ENCODE results near the gene COL4A1. TPM values are rescaled to one million over a fixed set of nuclear protein-coding genes. Genes with fewer than 3 reads are reported as not detected.

COL4A1 gene
- total RNA-seq, 1 experiment from 2014 or later, result 591 TPM

DNA sequence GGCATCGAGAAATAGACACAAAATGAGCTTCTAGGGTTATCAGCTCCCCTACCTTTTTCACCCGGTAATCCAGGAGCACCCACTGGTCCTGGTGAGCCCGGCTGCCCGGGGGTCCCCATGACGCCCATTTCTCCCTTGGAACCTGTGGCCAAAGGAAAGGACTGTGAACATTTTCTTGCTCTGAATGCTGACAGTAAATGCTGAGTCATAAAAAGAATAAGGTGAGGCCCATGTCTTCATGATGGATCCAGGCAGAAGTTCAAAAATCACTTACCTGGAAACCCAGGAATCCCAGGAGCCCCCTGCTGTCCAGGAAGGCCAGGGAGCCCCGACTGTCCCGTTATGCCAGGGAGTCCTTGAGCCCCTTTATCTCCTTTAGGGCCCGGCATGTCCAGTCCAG is 129.2 kb downstream of the COL4A1 start:
- Histone ChIP-seq H3K27me3 (replicated peaks) (no peaks in the 10 kb centered on the region), H3K27ac (no peak overlapping the region), H3K36me3 (peaks cover 88% of the 10 kb centered on the region), H3K4me3 (no peak overlapping the region), H3K9me3 (replicated peaks) (no peaks in the 10 kb centered on the region), H3K4me1 (replicated peaks) (no peaks in the 10 kb centered on the region; the same call in 1 of the 2 replicates)
- no peak for DNase-seq (ENCODE audit: low read depth in 1 of 2, low spot score in 2 of 2)

DNA sequence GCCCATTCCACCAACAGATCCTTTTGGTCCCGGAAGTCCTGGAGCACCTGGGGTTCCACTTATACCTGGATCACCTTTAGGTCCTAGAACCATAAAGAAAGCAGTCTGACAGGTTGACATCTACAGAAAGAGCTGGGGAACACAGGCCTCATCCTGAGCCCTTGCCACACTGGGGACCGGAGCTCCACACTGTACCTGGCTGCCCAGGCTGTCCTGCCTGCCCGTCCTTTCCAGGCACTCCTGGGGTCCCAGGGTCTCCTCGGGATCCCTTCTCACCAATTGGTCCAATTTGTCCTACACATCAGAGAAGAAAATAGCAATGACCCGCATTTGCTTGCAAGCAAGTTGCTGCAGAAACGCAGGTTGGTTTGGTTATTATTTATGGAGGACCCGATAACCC is 130.5 kb downstream of the COL4A1 start:
- H3K36me3 ChIP-seq, result peaks cover 88% of the 10 kb centered on the region
- H3K4me1 ChIP-seq (replicated peaks), result no peaks in the 10 kb centered on the region
- DNase-seq (ENCODE audit: low read depth in 1 of 2, low spot score in 2 of 2), result no peak
- no peaks in the 10 kb centered on the region for H3K27me3 ChIP-seq (replicated peaks)
- no peak overlapping the region for H3K27ac ChIP-seq
- no peak overlapping the region for H3K4me3 ChIP-seq
- no peaks in the 10 kb centered on the region for H3K9me3 ChIP-seq (replicated peaks)

DNA sequence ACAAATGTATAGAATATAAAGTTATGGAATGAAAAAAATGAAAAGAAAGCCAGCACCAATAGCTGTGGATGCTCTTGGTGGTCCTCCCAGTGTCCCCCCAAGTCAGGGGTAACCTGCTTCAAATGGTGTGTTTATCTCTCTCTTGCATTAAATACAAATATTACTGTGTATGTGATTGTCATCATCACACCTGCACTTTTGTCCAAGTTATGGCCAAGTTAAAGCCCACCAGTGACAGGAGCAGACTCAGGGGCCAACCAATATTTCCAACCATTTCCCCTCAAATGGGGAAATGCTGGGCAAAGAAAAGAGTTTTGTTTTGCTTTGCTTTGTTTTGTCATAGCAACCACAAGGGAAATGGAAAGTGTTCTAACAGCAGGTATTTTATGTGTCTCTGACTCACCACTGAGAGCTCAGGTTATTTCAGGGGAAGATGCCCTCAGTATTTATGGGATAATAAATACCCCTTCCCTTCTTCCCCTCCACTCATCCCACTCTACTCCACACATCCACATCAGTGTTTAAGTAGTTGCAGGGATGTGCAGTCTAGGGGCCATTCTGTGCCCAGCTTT is 133.6 kb downstream of the COL4A1 start:
- Histone ChIP-seq H3K27me3 (replicated peaks) (no peaks in the 10 kb centered on the region), H3K9me3 (replicated peaks) (no peaks in the 10 kb centered on the region), H3K27ac (no peak overlapping the region), H3K36me3 (peaks cover 91% of the 10 kb centered on the region), H3K4me1 (replicated peaks) (no peaks in the 10 kb centered on the region), H3K4me3 (no peak overlapping the region)
- DNase-seq (ENCODE audit: low read depth in 1 of 2, low spot score in 2 of 2), result no peak

DNA sequence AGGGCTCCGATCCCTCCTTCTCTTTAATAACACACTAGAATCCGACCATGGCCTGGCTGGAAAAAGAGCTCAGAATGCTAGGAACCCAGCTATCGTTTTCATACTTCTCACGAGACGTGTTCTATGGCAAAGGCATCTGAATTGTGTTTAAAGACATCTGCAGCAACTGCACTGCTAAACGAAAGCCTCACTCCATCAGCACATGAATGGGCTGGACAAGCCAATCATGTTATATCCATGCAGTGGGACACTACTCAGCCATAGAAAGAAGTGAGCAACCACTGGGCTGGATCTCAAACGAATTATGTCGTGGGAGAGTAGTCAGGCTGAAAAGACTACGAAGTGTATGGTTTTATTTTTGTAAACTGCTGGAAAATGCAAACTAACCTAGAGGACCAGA is 136.1 kb downstream of the COL4A1 start:
- Histone ChIP-seq H3K4me1 (replicated peaks) (no peaks in the 10 kb centered on the region), H3K9me3 (replicated peaks) (no peaks in the 10 kb centered on the region), H3K27me3 (replicated peaks) (no peaks in the 10 kb centered on the region), H3K27ac (no peak overlapping the region), H3K4me3 (no peak overlapping the region), H3K36me3 (peaks cover 91% of the 10 kb centered on the region)
- DNase-seq (ENCODE audit: low read depth in 1 of 2, low spot score in 2 of 2), result no peak

DNA sequence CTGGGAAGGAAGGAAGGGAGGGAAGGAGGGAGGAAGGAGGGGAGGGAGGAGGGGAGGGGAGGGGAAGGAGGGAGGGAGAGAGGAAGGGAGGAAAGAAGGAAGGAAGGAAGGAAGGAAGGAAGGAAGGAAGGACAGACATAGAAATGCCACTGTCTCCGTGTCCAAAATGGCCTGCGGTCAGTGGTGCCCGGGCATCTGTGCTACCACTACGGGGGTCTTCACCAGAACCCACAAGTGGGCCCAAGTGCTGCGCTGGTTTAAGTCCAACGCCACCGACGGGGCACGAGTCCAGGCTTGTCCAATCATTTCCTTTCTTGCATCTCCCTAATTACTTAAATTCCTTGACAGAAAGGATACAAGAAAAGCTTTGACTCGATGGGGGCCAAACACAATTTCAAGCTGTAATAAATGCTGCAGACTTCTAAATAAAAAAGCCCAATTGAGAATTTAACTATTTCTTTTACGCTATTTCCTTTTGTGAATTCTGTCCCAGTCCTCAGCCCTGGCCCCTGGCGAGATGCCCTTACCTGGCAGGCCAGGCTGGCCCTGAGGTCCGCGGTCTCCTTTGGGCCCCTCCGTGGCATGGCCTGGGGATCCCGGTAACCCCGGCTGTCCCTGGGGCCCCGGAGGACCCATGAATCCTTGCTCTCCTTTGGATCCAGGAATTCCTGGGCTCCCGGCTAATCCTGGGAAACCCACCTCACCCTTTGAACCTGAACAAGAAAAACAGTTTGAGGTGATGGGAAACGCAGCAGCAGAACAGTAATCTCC is 136.8 kb downstream of the COL4A1 start:
- Histone ChIP-seq H3K27ac (no peak overlapping the region), H3K27me3 (replicated peaks) (no peaks in the 10 kb centered on the region), H3K36me3 (peaks cover 84% of the 10 kb centered on the region), H3K4me3 (no peak overlapping the region), H3K9me3 (replicated peaks) (no peaks in the 10 kb centered on the region), H3K4me1 (replicated peaks) (no peaks in the 10 kb centered on the region)
- no peak for DNase-seq (ENCODE audit: low read depth in 1 of 2, low spot score in 2 of 2)

DNA sequence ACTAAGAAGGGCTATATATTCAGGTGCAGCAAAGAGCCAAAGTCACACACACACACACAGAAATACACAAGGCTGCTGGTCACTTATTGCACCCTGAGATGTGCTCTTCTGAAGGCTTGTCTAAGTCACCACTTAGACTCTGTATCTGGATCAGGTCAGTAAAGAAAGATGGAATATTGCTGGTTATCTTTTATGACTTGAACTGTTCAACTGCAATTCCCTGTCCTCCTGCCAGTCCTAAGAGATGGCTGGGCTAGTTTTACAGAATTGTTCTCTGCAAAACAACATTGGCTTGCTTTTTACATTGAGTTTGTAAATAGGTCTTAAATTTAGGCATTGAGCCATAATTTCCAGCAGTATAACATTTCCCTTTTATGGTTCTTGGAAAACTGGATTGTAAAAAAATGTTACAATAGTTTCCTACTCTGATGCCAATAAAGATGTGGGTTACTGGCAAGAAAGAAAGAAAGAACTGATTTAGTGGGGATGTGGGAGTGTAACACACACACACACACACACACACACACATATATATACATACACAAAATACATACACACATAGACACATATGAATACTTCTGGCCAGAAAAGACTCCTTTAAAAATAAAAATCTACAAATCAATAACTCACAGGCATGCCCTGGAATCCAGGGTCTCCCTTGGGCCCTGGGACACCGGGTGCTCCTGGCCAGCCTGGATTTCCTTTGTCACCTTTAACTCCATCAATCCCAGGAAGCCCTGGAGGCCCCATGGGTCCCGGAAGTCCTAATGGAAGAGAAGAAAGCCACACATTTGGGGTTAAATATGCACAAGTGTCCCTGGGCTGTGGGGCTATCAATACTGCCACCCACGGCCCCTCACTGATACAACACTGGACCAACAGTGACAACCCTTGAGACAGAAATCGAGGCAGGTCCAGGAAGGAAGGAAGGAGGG is 137.7 kb downstream of the COL4A1 start:
- H3K36me3 ChIP-seq, result peaks cover 84% of the 10 kb centered on the region
- DNase-seq (ENCODE audit: low read depth in 1 of 2, low spot score in 2 of 2), result no peak
- H3K27me3 ChIP-seq (replicated peaks), result no peaks in the 10 kb centered on the region

DNA sequence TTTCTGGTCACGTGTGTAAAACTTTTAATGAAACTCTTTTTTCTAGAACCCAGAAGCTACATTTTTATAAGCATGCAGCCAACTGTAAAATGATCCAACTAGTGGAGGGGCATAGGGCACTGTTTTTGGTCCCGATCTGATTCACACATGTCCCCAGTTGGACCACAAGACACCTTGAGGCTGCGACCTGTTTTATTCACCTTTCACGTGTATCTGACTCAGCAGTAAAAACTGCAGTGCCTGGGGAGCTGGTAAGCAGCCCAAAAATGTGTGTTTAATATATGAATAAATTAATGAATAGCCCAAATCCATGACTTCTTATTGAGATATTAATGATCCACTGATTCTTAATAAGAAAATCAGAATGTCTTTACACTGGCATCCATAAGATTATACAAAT is 140.4 kb downstream of the COL4A1 start:
- Histone ChIP-seq H3K9me3 (replicated peaks) (no peaks in the 10 kb centered on the region), H3K4me1 (replicated peaks) (no peaks in the 10 kb centered on the region), H3K27me3 (replicated peaks) (no peaks in the 10 kb centered on the region), H3K36me3 (peaks cover 82% of the 10 kb centered on the region), H3K4me3 (no peak overlapping the region), H3K27ac (no peak overlapping the region)
- DNase-seq (ENCODE audit: low read depth in 1 of 2, low spot score in 2 of 2), result no peak

More for the DNA sequence above, 137.7 kb downstream of the COL4A1 start:
- Histone ChIP-seq H3K27ac (no peak overlapping the region), H3K9me3 (replicated peaks) (no peaks in the 10 kb centered on the region), H3K4me1 (replicated peaks) (no peaks in the 10 kb centered on the region), H3K4me3 (no peak overlapping the region)

DNA sequence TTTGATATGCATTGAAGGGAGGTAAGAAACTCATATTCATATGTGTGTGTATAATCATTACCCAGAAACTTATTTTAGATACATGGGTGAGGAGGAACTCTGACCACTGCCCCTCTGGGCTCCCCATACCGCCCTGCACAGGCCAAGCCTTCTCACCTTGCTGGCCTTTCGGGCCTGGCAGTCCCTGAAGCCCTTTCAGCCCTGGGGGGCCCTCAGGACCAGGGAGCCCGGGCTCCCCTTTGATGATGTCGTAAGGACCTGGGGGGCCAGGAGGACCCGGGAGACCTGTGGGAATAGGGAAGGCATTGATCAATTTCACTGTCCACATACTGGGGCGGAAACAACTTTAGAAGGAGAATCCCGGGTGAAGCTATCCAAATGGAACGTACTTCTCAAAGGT is 142.3 kb downstream of the COL4A1 start:
- DNase-seq (ENCODE audit: low read depth in 1 of 2, low spot score in 2 of 2), result no peak
- H3K27ac ChIP-seq, result no peak overlapping the region
- H3K27me3 ChIP-seq (replicated peaks), result no peaks in the 10 kb centered on the region
- H3K4me1 ChIP-seq (replicated peaks), result no peaks in the 10 kb centered on the region
- peaks cover 84% of the 10 kb centered on the region for H3K36me3 ChIP-seq
- no peaks in the 10 kb centered on the region for H3K9me3 ChIP-seq (replicated peaks)
- H3K4me3 ChIP-seq, result no peak overlapping the region

DNA sequence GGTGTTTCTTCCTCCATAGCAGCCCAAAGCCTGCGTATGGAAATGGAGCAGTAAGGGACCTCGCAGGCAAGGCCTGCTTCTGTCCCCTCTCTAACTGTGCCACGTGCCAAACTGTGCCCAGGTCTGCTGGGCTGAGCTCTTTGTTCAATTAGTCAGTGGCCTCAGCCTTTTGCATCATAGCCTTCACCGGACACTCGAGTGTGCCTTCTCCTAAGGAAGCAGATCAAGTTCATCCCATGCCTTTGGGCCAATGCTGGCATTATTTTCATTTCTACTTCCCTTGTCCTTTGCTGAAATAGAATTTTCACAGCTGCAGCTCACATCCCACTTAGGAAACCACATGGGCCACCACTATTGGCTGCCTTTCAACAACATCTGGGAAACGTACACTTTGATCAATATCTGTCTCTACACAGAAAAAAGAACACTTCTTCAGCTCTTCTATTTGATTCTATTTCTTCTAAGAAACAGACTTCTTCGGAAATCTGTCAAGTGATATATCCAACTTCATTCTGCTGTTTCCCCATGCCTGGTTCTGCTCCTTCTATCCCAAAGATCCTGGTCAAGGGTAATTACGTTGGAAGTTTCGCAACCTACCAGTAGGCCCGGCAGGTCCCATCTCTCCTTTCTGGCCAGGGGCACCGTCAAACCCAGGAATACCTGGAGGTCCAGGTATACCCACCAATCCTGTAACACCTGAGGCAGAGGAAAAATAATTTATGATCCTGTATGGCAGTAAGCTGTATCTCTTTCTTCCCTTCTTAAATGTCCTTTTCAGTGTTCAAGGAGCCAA is 143.9 kb downstream of the COL4A1 start:
- no peak overlapping the region for H3K4me3 ChIP-seq
- no peaks in the 10 kb centered on the region for H3K9me3 ChIP-seq (replicated peaks)
- H3K36me3 ChIP-seq, result peaks cover 86% of the 10 kb centered on the region
- H3K27me3 ChIP-seq (replicated peaks), result no peaks in the 10 kb centered on the region
- DNase-seq (ENCODE audit: low read depth in 1 of 2, low spot score in 2 of 2), result no peak
- H3K4me1 ChIP-seq (replicated peaks), result no peaks in the 10 kb centered on the region
- no peak overlapping the region for H3K27ac ChIP-seq

DNA sequence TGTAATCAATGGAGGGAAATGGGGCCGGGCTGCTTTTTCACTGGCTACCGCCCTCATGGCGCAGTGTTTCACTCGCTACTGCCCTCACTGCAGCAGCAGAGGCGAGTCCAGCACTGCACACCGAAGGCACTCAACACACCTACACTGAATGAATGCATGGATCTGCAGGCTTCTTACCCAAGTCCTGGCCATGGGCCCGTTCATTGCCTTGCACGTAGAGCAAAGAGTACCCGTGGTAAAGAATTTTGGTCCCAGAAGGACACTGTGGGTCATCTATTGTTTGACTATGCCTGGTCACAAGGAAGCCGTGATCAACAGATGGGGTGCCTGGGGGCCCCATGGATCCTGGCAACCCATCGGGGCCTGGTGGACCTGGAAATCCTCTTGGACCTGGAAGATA is 144.9 kb downstream of the COL4A1 start:
- H3K4me1 ChIP-seq (replicated peaks), result no peaks in the 10 kb centered on the region
- H3K9me3 ChIP-seq (replicated peaks), result no peaks in the 10 kb centered on the region
- H3K27me3 ChIP-seq (replicated peaks), result no peaks in the 10 kb centered on the region
- no peak overlapping the region for H3K4me3 ChIP-seq
- H3K27ac ChIP-seq, result no peak overlapping the region
- DNase-seq (ENCODE audit: low read depth in 1 of 2, low spot score in 2 of 2), result no peak
- H3K36me3 ChIP-seq, result peaks cover 86% of the 10 kb centered on the region

DNA sequence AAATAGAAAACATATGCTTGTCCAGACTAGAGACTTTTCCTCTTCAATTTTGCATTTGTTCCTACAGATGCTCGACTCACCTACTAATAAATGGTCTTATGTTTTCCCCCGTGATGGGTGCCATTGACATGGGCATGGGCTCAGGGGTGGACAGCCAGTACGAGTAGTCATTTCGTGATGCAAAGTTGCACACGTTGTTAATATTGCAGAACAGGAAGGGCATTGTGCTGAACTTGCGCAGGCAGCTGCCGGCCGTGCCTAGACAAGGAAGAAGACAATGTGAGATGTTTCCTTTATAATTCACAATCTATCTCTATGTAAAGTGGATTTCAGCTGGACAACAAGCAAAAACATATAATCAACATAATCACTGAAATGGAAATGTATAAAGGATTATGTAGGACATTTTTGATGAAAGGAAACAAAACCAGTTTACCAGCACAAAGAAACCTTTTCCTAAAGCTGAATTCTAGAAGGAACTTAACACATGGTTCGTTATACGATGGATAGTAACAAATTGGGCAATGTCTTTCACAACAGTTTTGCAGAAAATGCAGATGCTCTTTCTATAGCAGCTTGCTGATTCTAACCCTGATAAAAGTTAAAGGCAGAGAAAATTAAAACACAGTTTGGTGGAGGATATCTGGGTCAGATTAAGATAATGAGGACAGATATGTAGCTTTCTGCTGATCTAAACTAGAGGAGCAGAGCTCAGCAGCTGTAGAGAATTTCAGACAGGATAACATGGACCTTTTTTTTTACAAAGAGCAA is 145.7 kb downstream of the COL4A1 start:
- no peaks in the 10 kb centered on the region for H3K9me3 ChIP-seq (replicated peaks)
- H3K4me1 ChIP-seq (replicated peaks), result no peaks in the 10 kb centered on the region
- no peak overlapping the region for H3K27ac ChIP-seq
- H3K36me3 ChIP-seq, result peaks cover 86% of the 10 kb centered on the region
- no peak for DNase-seq (ENCODE audit: low read depth in 1 of 2, low spot score in 2 of 2)
- no peaks in the 10 kb centered on the region for H3K27me3 ChIP-seq (replicated peaks)
- no peak overlapping the region for H3K4me3 ChIP-seq

DNA sequence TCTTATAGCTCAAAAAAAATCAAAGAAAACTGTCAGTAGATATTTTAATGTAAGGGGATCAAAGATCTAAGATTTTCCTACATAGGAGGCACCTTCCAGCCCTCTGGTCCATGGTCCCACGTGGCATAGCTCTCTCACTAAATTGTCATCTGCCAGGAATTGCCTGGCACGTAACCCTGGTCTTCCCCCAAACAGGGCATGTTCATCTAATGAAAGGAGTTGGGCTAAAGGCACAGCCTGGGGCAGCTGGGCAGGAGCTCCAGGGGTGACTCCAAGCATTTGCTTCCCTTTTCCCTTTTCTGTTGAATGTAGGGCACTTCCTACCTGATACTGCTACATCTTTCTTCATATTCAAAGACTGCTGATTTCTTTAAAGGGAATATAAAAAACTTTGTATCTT is 148.7 kb downstream of the COL4A1 start:
- no peaks in the 10 kb centered on the region for H3K9me3 ChIP-seq (replicated peaks)
- DNase-seq (ENCODE audit: low read depth in 1 of 2, low spot score in 2 of 2), result no peak
- peaks cover 96% of the 10 kb centered on the region for H3K36me3 ChIP-seq
- H3K27ac ChIP-seq, result no peak overlapping the region
- no peaks in the 10 kb centered on the region for H3K27me3 ChIP-seq (replicated peaks)
- H3K4me3 ChIP-seq, result no peak overlapping the region
- no peaks in the 10 kb centered on the region for H3K4me1 ChIP-seq (replicated peaks)

DNA sequence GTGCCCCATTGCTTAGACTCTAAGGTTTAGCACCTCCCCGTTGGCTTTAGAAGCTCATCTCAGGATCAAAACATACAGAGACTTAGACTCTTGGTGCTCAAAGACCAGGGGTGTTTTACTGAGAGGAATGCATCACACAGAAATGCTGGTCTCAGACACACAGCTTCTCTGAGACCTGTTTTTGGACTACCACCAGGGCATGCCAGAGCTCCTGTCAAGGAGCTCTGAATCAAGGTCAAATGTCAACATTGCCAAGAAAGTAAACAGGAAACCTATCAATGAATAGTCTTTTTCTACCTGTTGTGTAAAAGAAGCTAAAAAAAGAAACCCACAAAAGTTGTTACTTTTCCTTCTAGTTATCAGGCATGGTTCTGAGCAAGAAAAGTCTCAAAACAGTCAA is 149.2 kb downstream of the COL4A1 start:
- H3K36me3 ChIP-seq, result peaks cover 94% of the 10 kb centered on the region
- no peaks in the 10 kb centered on the region for H3K9me3 ChIP-seq (replicated peaks)
- H3K4me3 ChIP-seq, result no peak overlapping the region
- H3K27ac ChIP-seq, result no peak overlapping the region
- no peak for DNase-seq (ENCODE audit: low read depth in 1 of 2, low spot score in 2 of 2)
- no peaks in the 10 kb centered on the region for H3K27me3 ChIP-seq (replicated peaks)
- H3K4me1 ChIP-seq (replicated peaks), result no peaks in the 10 kb centered on the region
